K562 (cell line): ENCODE data around the gene ARL3. TPM values are rescaled to one million over a fixed set of nuclear protein-coding genes. Genes with fewer than 3 reads are reported as not detected.

Experiments used
- ATAC-seq: fragments of 200-7000 bp; cut with Tn5 transposase; 3 replicates; pipeline ENCODE4 v1.9.1; 2020; ENCODE audit warnings: moderate library complexity
- BruUV-seq: library from RNA; stranded (reverse); fragments of 400-500 nt; replicated peaks from 2 replicates; lab custom pipeline; 2021; lab: Mats Ljungman, UMichigan
- CTCF ChIA-PET: fragments of 300-600 bp; formaldehyde crosslinking; extraction: SDS; loops from one replicate; lab custom pipeline; 2021; ENCODE audit warnings: low intra/inter-chr PET ratio; lab: Yijun Ruan, JAX
- POLR2A ChIA-PET: fragments of 300-600, 350-650 bp; sonication (Branson Sonifier 250); formaldehyde crosslinking; extraction: SDS; loops from one replicate; lab custom pipeline; 2021; ENCODE audit warnings: antibody characterized with exemption, inconsistent platforms; lab: Yijun Ruan, JAX
- DNase-seq, 4 experiments: peaks; one replicate each; pipeline versions ENCODE4 v3.0.0 to v3.0.0-alpha.2; 2011 to 2018; ENCODE audit warnings: low spot score in 3 of 4, mixed read lengths in 3 of 4; ENCODE audit errors: extremely low read depth in 1 of 4
- FAIRE-seq: peaks from 2 replicates; lab custom pipeline; 2011; peaks lifted over from hg19 to GRCh38; lab: Jason Lieb, UNC
- H2AFZ ChIP-seq: 2 replicates; pipeline ENCODE4 v1.6.0; 2011; ENCODE audit warnings: low read depth, low read length, control low read depth, inconsistent platforms
- H3K27ac ChIP-seq: fragments of 200-600 bp; 3 replicates; pipeline ENCODE4 v1.8.0; 2011; ENCODE audit warnings: low read depth, mild to moderate bottlenecking, control low read depth, inconsistent platforms, low read length, moderate library complexity, mixed read lengths; ENCODE audit errors: extremely low read depth
- H3K27me3 ChIP-seq, 2 experiments: fragments of 300-600 bp in 1 of 2; 2 replicates in 1 of 2; 3 replicates in 1 of 2; pipeline versions ENCODE4 v1.6.0 to v1.8.0; 2011; ENCODE audit warnings: inconsistent platforms in 2 of 2, low read length in 2 of 2, mild to moderate bottlenecking in 1 of 2, mixed read lengths in 1 of 2, moderate library complexity in 1 of 2; ENCODE audit not compliant: control insufficient read depth in 2 of 2, insufficient read depth in 2 of 2
- H3K36me3 ChIP-seq: fragments of 300-600 bp; 3 replicates; pipeline ENCODE4 v1.8.0; 2011; ENCODE audit warnings: mild to moderate bottlenecking, low read length, inconsistent platforms; ENCODE audit not compliant: control insufficient read depth, insufficient read depth
- H3K4me1 ChIP-seq, 2 experiments: fragments of 200-600 bp in 1 of 2; replicated peaks in 1 of 2; 2 replicates in 1 of 2; 3 replicates in 1 of 2; pipeline versions ENCODE4 v1.5.1 to v1.8.0; 2011; ENCODE audit warnings: inconsistent platforms in 2 of 2, low read length in 2 of 2, mild to moderate bottlenecking in 1 of 2, mixed read lengths in 1 of 2, moderate library complexity in 1 of 2; ENCODE audit not compliant: control insufficient read depth in 2 of 2, insufficient read depth in 2 of 2
- H3K4me2 ChIP-seq: 2 replicates; pipeline ENCODE4 v1.6.1; 2011; ENCODE audit warnings: low read length, control low read depth, inconsistent platforms, mixed read lengths; ENCODE audit not compliant: insufficient read depth
- H3K4me3 ChIP-seq: fragments of 200-600 bp; sonication (generic), shearing (Covaris generic); 2 replicates; pipeline ENCODE4 v1.5.1; 2016; ENCODE audit warnings: control low read depth, inconsistent platforms
- H3K79me2 ChIP-seq: fragments of 200-600 bp; 3 replicates; pipeline ENCODE4 v1.8.0; 2011; ENCODE audit warnings: low read length, inconsistent platforms; ENCODE audit not compliant: control insufficient read depth, insufficient read depth
- H3K9ac ChIP-seq, 2 experiments: 2 replicates each; pipeline versions ENCODE4 v1.6.0 to v1.6.1; 2011; ENCODE audit warnings: low read depth in 2 of 2, low read length in 2 of 2, control low read depth in 1 of 2, inconsistent platforms in 1 of 2, mild to moderate bottlenecking in 1 of 2, mixed read lengths in 1 of 2; ENCODE audit not compliant: insufficient read depth in 1 of 2
- H3K9me1 ChIP-seq: one replicate; pipeline ENCODE4 v1.6.0; 2011; ENCODE audit warnings: inconsistent platforms, mild to moderate bottlenecking, low read length, moderate library complexity; ENCODE audit not compliant: control insufficient read depth, insufficient read depth
- H3K9me3 ChIP-seq: replicated peaks from 2 replicates; pipeline ENCODE4 v1.5.1; 2011; ENCODE audit warnings: low read depth, low read length, inconsistent platforms; ENCODE audit not compliant: control insufficient read depth, insufficient read depth
- H4K20me1 ChIP-seq: replicated peaks from 2 replicates; pipeline ENCODE4 v1.6.1; 2011; ENCODE audit warnings: low read length, inconsistent platforms, mixed read lengths; ENCODE audit not compliant: control insufficient read depth, insufficient read depth
- ATF2 ChIP-seq: sonication (generic); formaldehyde crosslinking; IDR thresholded peaks from 2 replicates; pipeline ENCODE4 v1.8.1; 2022; ENCODE audit warnings: missing genetic modification reagents
- CTCF ChIP-seq, 3 experiments: IDR thresholded peaks in 2 of 3; conservative IDR thresholded peaks in 1 of 3; 2 replicates each; pipeline ENCODE4 v1.5.1; 2011 to 2012; ENCODE audit warnings: low read length in 3 of 3, mild to moderate bottlenecking in 3 of 3, control low read depth in 2 of 3, improper control_type of control experiment in 1 of 3, inconsistent platforms in 1 of 3, low read depth in 1 of 3, mixed read lengths in 1 of 3, moderate library complexity in 1 of 3; ENCODE audit not compliant: insufficient read depth in 2 of 3
- EP400 ChIP-seq: fragments of 450-650 bp; IDR thresholded peaks from 2 replicates; pipeline ENCODE4 v1.6.1; 2017; ENCODE audit warnings: antibody characterized with exemption, mild to moderate bottlenecking, moderate library complexity
- MTA2 ChIP-seq: fragments of 450-650 bp; IDR thresholded peaks from 2 replicates; pipeline ENCODE4 v1.6.1; 2016; ENCODE audit warnings: low read depth
- STAT5B ChIP-seq: fragments of 250-450 bp; sonication (Bioruptor Pico); IDR thresholded peaks from 2 replicates; pipeline ENCODE4 v1.8.0; 2021; ENCODE audit warnings: mild to moderate bottlenecking, inconsistent platforms
- ZFP1 ChIP-seq: fragments of 450-650 bp; formaldehyde crosslinking; IDR thresholded peaks from 2 replicates; pipeline ENCODE4 v1.4.0; 2020; ENCODE audit warnings: mild to moderate bottlenecking, mixed read lengths
- WGBS: fragments of 100-300 bp; shearing (Covaris generic); methylation state at CpG from one replicate; pipeline ENCODE4 v1.1.6; 2016; ENCODE audit warnings: low coverage, mixed read lengths; ENCODE audit not compliant: insufficient coverage; ENCODE audit errors: missing lambda C conversion rate; 5-methylcytosine and 5-hydroxymethylcytosine counted together
- in situ Hi-C: fragments of 300-500 bp; cut with MboI; formaldehyde crosslinking; loops from 4 replicates; pipeline ENCODE4 v1.15.0; 2018; ENCODE audit warnings: inconsistent platforms, mixed read lengths
- intact Hi-C: fragments of 100-400 bp; cut with micrococcal nuclease; formaldehyde crosslinking; loops from 2 replicates; pipeline ENCODE4 v1.14.2; 2022
- polyA plus RNA-seq, 8 experiments: library from polyadenylated mRNA; depleted of rRNA in 4 of 8; stranded (reverse) in 5 of 8; unstranded in 3 of 8; fragments of >200 nt; fragmentation: Nextera tagmentation in 2 of 8; fragmentation: Illumina TruSeq in 1 of 8; extraction: Ambion mirVana in 2 of 8; extraction: Trizol in 1 of 8; gene quantifications; 2 replicates each; pipeline versions ENCODE4 v1.2.1 to v1.2.3, GENCODE V29; 2011 to 2014; ENCODE audit warnings: inconsistent platforms in 1 of 8, missing spikeins in 1 of 8
- total RNA-seq, 7 experiments: library from RNA; depleted of rRNA in 6 of 7; stranded (reverse); fragments of >200 nt in 6 of 7; fragmentation: Illumina TruSeq in 2 of 7; extraction: Trizol in 2 of 7; gene quantifications; 2 replicates each; pipeline versions ENCODE4 v1.2.1 to v1.2.3, GENCODE V29; 2011 to 2021; ENCODE audit warnings: low replicate concordance in 1 of 7

Gene ARL3
- total and polyA plus RNA-seq, 9 of the 15 experiments (the other 6 are each of a cell fraction or from before 2014, with no cell fraction given) = 2.9 to 8.9 (median 4.8) TPM

DNA sequence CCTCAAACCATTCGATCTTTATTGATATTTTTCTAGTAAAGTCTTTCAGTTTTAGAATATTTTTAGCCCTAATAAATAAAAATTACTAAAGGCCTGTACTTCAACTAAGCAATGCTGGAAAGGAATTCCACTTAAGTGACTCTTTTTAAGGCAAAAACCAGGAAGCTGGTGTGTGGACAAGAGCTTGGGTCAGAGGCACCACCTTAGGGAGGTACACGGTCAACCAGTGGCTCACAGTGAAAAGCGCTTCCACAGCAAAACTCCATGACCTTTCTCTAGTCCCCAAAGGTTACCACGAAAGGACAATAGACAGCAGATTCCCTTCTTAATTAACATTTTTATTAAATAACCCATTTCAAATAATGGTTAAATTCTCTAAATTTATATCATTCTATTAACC, 31.2 kb downstream of the ARL3 start:
- Histone ChIP-seq H3K4me2 (no peak overlapping the region), H2AFZ (no peak overlapping the region), H3K9ac (no peak overlapping the region), H3K4me3 (no peak overlapping the region), H3K9me3 (no peaks in the 10 kb centered on the region), H4K20me1 (no peaks in the 10 kb centered on the region), H3K9me1 (no peaks in the 10 kb centered on the region), H3K27ac (no peak overlapping the region), H3K4me1 (peaks cover 6 to 14% of the 10 kb centered on the region in 2 experiments), H3K36me3 (peaks cover 5% of the 10 kb centered on the region; the same call in 1 of the 3 replicates), H3K27me3 (no peaks in the 10 kb centered on the region), H3K79me2 (no peaks in the 10 kb centered on the region)
- WGBS = 74% methylated on average over 4 of the region's 4 CpGs
- TF ChIP-seq MTA2 (no peak), ZFP1 (no peak), EP400 (no peak), ATF2 (CRISPR knock-in tag) (no peak)
- no peak for FAIRE-seq
- in situ Hi-C loops = no loop called here
- POLR2A ChIA-PET = no interaction called here
- ATAC-seq = no peak
- CTCF ChIA-PET = no interaction called here
- intact Hi-C loops = no loop called here
- BruUV-seq = no TSS peak
- DNase-seq = no peak

GRCh38 chr10:102682416-102682815, 31.8 kb downstream of the ARL3 start:
- Histone ChIP-seq H3K27me3 (no peaks in the 10 kb centered on the region), H2AFZ (no peak overlapping the region), H4K20me1 (no peaks in the 10 kb centered on the region), H3K9me1 (no peaks in the 10 kb centered on the region), H3K36me3 (peaks cover 5% of the 10 kb centered on the region; the same call in 1 of the 3 replicates), H3K9me3 (no peaks in the 10 kb centered on the region), H3K79me2 (no peaks in the 10 kb centered on the region), H3K9ac (no peak overlapping the region), H3K4me3 (no peak overlapping the region)
- no TSS peak for BruUV-seq
- in situ Hi-C loops (no loop called here), intact Hi-C loops (no loop called here)
- POLR2A ChIA-PET = no interaction called here
- CTCF ChIA-PET = no interaction called here
- peak; percentile 62 for ATAC-seq
- FAIRE-seq = peak; percentile 80
- DNase-seq = peak in 3 of 4 experiments; percentile 41 to 46 (median 41)
- 71% methylated on average over 7 of the region's 7 CpGs for WGBS
- TF ChIP-seq STAT5B (CRISPR knock-in tag) = no peak
- 0 out of 6 replicates have a peak, but pooled peaks of 1 of the 3 experiments have one; percentile 22 for TF ChIP-seq CTCF (IDR thresholded peaks at IDR 0.05 in 2 of 3, conservative IDR thresholded peaks at IDR 0.05 in 1 of 3; ENCODE audit: insufficient read depth in 2 of 3, low read depth in 1 of 3, low read length in 3 of 3)
- TF ChIP-seq, all 486 proteins: peak for 1
- Histone ChIP-seq H3K4me2 (no peak overlapping the region), H3K4me1 (peaks cover 6 to 14% of the 10 kb centered on the region in 2 experiments), H3K27ac (no peak overlapping the region)
